Osteoblast (primary cell): ENCODE data around the gene CLNK. TPM values are rescaled to one million over a fixed set of nuclear protein-coding genes. Genes with fewer than 3 reads are reported as not detected.

Experiments
- DNase-seq: peaks from one replicate; pipeline ENCODE4 v3.0.0; 2011; ENCODE audit warnings: low spot score, mixed read lengths; ENCODE audit not compliant: insufficient read length; ENCODE audit errors: missing footprints
- H2AFZ ChIP-seq: 2 replicates; pipeline ENCODE4 v1.6.0; 2011; ENCODE audit warnings: mild to moderate bottlenecking, low read length
- H3K27ac ChIP-seq: 2 replicates; pipeline ENCODE4 v1.5.1; 2011; ENCODE audit warnings: mild to moderate bottlenecking, low read depth, low read length, moderate library complexity
- H3K27me3 ChIP-seq: 2 replicates; pipeline ENCODE4 v1.6.0; 2012; ENCODE audit warnings: mild to moderate bottlenecking, control low read depth, inconsistent platforms, low read length, moderate library complexity; ENCODE audit not compliant: insufficient read depth
- H3K36me3 ChIP-seq: 2 replicates; pipeline ENCODE4 v1.5.1; 2011; ENCODE audit warnings: mild to moderate bottlenecking, low read length, control low read depth, moderate library complexity; ENCODE audit not compliant: insufficient read depth
- H3K4me1 ChIP-seq: 2 replicates; pipeline ENCODE4 v1.5.1; 2011; ENCODE audit warnings: mild to moderate bottlenecking, low read length, control low read depth, moderate library complexity; ENCODE audit not compliant: insufficient read depth
- H3K4me2 ChIP-seq: 2 replicates; pipeline ENCODE4 v1.6.0; 2011; ENCODE audit warnings: mild to moderate bottlenecking, low read length; ENCODE audit not compliant: insufficient read depth
- H3K4me3 ChIP-seq: fragments of 200-600 bp; sonication (generic); 3 replicates; pipeline ENCODE4 v1.5.1; 2012; ENCODE audit warnings: mild to moderate bottlenecking, low read length, inconsistent platforms; ENCODE audit not compliant: insufficient read depth
- H3K79me2 ChIP-seq: 2 replicates; pipeline ENCODE4 v1.6.0; 2012; ENCODE audit warnings: mild to moderate bottlenecking, low read length, control low read depth, inconsistent platforms; ENCODE audit not compliant: insufficient read depth
- H3K9me3 ChIP-seq: 2 replicates; pipeline ENCODE4 v1.5.1; 2011; ENCODE audit warnings: low read depth, low read length, control low read depth
- H4K20me1 ChIP-seq: 2 replicates; pipeline ENCODE4 v1.6.0; 2012; ENCODE audit warnings: mild to moderate bottlenecking, low read length, control low read depth; ENCODE audit not compliant: insufficient read depth
- total RNA-seq: library from RNA; depleted of rRNA; stranded (reverse); fragments of >200 nt; gene quantifications from 2 replicates; pipeline ENCODE4 v1.2.3, GENCODE V29; 2012
- TF ChIP-seq, protein P1 (sequence below): IDR thresholded peaks from 2 replicates; pipeline ENCODE4 v1.5.1; 2011; ENCODE audit warnings: mild to moderate bottlenecking, low read depth, low read length, moderate library complexity; ENCODE audit errors: extremely low read depth

Gene CLNK
- total RNA-seq, 1 donor, result not detected

DNA sequence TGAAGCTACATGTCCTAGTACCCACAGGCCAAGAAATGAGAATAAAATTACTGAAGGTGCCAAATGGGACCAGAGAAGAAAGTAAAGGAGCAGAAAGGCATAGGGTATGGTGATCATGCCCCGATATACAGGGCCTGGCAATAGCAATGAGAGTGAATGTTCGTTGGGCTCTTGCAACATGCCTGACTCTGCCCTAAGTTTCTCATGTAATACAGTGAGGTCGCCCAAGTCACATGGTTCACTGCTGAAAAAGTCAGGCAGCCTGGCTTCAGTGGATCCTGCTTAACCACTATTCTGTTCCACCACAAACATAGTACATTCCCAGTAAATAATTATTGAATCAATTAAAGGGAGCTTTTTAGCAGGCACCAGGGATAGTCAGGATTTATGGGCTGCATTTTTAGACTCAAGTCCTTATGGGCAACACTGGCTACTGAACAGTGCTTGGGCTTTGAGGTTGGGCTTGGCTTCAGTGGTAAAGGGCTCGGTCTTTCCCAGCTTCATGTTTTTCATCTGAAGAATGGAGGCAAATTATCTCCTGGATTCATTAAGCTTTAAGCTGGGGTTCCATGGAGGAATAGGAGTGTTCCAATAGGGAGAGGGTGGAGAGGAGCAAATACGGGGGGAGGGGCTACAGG, 160.3 kb downstream of the CLNK start:
- no peaks in the 10 kb centered on the region for H3K4me1 ChIP-seq
- no peak overlapping the region for H3K4me2 ChIP-seq
- H2AFZ ChIP-seq, result no peak overlapping the region
- no peak overlapping the region for H3K4me3 ChIP-seq
- no peaks in the 10 kb centered on the region for H3K79me2 ChIP-seq
- no peaks in the 10 kb centered on the region for H4K20me1 ChIP-seq
- H3K9me3 ChIP-seq, result no peaks in the 10 kb centered on the region
- DNase-seq, result peak; percentile 35
- no peak overlapping the region for H3K27ac ChIP-seq
- no peaks in the 10 kb centered on the region for H3K27me3 ChIP-seq
- TF ChIP-seq, protein P1, sequence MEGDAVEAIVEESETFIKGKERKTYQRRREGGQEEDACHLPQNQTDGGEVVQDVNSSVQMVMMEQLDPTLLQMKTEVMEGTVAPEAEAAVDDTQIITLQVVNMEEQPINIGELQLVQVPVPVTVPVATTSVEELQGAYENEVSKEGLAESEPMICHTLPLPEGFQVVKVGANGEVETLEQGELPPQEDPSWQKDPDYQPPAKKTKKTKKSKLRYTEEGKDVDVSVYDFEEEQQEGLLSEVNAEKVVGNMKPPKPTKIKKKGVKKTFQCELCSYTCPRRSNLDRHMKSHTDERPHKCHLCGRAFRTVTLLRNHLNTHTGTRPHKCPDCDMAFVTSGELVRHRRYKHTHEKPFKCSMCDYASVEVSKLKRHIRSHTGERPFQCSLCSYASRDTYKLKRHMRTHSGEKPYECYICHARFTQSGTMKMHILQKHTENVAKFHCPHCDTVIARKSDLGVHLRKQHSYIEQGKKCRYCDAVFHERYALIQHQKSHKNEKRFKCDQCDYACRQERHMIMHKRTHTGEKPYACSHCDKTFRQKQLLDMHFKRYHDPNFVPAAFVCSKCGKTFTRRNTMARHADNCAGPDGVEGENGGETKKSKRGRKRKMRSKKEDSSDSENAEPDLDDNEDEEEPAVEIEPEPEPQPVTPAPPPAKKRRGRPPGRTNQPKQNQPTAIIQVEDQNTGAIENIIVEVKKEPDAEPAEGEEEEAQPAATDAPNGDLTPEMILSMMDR, result no peak
- H3K36me3 ChIP-seq, result no peaks in the 10 kb centered on the region

DNA sequence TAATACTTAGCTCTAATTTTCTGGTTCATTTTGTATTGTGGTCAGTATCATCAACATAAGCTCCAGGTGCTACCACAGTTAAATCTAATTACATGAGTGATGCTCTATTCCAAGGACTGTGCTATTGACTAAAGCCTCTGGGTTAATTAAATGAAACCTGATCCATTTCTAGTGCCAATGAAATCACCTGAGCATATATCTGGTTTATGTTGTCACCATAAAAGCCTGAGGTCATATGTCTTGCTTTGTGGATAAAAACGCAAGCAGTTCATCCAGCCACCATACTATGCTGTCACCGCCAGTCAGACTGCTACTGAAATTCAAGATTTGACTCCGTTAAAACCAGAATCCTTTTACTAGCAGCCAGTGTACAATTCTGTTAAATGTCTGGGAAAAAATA, 163.1 kb downstream of the CLNK start:
- Histone ChIP-seq H3K79me2 (no peaks in the 10 kb centered on the region), H3K27me3 (no peaks in the 10 kb centered on the region), H3K4me1 (no peaks in the 10 kb centered on the region), H4K20me1 (no peaks in the 10 kb centered on the region), H3K9me3 (no peaks in the 10 kb centered on the region), H3K27ac (no peak overlapping the region), H2AFZ (no peak overlapping the region), H3K4me2 (no peak overlapping the region), H3K36me3 (no peaks in the 10 kb centered on the region), H3K4me3 (no peak overlapping the region)
- TF ChIP-seq, protein P1, result no peak
- no peak for DNase-seq

DNA sequence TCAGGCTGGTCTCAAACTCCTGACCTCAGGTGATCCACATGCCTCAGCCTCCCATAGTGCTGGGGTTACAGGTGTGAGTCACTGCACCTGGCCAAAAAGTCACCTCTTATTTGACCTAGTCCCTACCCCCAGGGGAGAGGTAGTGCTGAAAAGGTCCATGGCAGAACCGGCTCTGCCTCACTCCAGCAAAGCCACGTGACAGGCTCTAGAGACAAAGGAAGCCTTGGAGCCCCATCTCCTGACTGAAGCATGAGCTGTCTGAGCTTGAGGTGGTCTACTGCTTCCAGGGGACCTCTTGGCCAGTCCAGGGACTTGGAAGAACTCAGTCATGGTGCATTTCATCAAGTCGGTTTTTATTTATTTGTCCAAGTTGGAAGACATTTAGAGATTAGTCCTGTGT, 174.8 kb downstream of the CLNK start:
- Histone ChIP-seq H3K9me3 (no peaks in the 10 kb centered on the region), H2AFZ (no peak overlapping the region), H3K27me3 (no peaks in the 10 kb centered on the region), H4K20me1 (no peaks in the 10 kb centered on the region), H3K79me2 (no peaks in the 10 kb centered on the region), H3K4me3 (no peak overlapping the region), H3K27ac (no peak overlapping the region), H3K4me1 (no peaks in the 10 kb centered on the region), H3K36me3 (no peaks in the 10 kb centered on the region), H3K4me2 (no peak overlapping the region)
- TF ChIP-seq, protein P1, result no peak
- DNase-seq, result no peak

DNA sequence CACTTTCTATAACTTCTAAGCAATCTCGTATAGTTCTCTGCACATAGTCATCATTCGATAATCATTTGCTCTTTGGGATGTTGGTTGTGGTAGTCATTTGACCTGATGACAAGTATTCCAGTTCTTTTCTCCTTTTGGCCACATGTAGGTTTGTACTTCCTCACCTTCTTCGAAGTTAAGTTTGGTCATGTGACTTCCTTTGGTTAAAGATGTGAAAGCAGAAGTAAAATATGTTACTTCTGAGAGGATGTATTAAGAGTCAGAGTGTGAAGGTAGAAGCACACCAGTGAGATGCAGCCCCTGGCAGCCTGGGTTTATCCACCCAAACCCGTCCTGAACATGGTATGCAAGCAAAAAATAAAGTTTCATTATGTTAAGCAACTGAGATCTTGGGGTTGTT, 178.5 kb downstream of the CLNK start:
- no peaks in the 10 kb centered on the region for H3K9me3 ChIP-seq
- peak; percentile 31 for DNase-seq
- TF ChIP-seq, protein P1, result no peak

More for the DNA sequence above, 178.5 kb downstream of the CLNK start:
- no peaks in the 10 kb centered on the region for H3K36me3 ChIP-seq
- no peak overlapping the region for H3K4me2 ChIP-seq
- no peaks in the 10 kb centered on the region for H3K27me3 ChIP-seq
- no peaks in the 10 kb centered on the region for H3K79me2 ChIP-seq
- no peaks in the 10 kb centered on the region for H4K20me1 ChIP-seq
- H3K27ac ChIP-seq, result no peak overlapping the region
- H2AFZ ChIP-seq, result no peak overlapping the region
- H3K4me1 ChIP-seq, result no peaks in the 10 kb centered on the region
- H3K4me3 ChIP-seq, result no peak overlapping the region
